ENCODE measurements around the gene FUBP1.
A peak's percentile ranks its signal among the peaks of the same experiment; 100 is the strongest.

The FUBP1 gene

DNA sequence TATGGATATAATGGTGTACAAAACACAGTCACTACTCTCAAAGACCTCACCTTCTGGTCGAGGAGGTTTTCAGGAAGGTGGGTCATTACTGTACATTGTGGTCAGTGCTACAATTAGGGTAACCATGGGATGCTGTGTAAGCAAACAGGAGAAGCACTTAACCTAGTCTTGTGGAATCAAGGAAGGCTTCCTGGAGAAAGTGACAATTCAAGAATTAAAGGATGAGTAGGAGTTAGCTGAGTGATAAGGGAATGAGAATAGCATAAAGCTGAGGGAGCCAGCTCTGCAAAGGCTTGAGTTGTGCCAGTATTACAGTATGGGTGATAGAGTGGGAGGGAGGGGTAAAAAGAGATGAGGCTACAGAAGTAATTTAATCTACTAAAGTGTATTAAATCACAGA lies 73.3 kb downstream of the FUBP1 start:
- TF ChIP-seq, protein P1, sequence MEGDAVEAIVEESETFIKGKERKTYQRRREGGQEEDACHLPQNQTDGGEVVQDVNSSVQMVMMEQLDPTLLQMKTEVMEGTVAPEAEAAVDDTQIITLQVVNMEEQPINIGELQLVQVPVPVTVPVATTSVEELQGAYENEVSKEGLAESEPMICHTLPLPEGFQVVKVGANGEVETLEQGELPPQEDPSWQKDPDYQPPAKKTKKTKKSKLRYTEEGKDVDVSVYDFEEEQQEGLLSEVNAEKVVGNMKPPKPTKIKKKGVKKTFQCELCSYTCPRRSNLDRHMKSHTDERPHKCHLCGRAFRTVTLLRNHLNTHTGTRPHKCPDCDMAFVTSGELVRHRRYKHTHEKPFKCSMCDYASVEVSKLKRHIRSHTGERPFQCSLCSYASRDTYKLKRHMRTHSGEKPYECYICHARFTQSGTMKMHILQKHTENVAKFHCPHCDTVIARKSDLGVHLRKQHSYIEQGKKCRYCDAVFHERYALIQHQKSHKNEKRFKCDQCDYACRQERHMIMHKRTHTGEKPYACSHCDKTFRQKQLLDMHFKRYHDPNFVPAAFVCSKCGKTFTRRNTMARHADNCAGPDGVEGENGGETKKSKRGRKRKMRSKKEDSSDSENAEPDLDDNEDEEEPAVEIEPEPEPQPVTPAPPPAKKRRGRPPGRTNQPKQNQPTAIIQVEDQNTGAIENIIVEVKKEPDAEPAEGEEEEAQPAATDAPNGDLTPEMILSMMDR (conservative IDR thresholded peaks at IDR 0.05), result no peak
- TF ChIP-seq ZFX (IDR thresholded peaks at IDR 0.05), result no peak
- no peak overlapping the region for H3K27ac ChIP-seq

DNA sequence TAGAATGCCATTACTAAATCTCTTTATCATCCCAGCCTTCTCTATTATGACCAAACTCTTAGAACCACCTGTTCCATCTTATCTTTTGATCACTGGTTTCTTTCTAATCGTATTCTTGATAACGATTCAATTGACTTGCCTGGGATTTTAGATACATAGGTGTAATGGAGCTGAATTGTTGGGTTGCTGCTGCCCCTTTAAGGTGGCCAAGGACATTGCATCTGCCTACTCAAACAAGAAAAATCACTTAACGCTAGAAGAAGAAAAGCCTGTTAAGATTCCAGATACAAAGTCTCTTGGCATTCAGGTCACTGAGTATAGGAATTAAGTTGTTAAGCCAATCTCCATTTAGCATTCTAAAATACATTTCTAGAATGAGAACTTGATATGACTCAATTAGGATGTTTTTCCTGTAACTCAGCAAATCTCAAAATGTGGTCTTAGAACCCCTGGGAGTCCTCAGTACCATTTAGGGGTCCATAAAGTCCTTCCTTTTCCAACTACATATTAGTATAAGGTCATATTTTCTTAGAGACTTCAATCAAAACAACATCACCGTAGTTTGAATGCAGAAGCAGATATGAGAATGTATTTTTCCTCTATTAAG lies 78.1 kb downstream of the FUBP1 start:
- TF ChIP-seq, protein P1 (conservative IDR thresholded peaks at IDR 0.05), result peak; percentile 90
- no peak for TF ChIP-seq ZFX (IDR thresholded peaks at IDR 0.05)
- H3K27ac ChIP-seq, result no peak overlapping the region

DNA sequence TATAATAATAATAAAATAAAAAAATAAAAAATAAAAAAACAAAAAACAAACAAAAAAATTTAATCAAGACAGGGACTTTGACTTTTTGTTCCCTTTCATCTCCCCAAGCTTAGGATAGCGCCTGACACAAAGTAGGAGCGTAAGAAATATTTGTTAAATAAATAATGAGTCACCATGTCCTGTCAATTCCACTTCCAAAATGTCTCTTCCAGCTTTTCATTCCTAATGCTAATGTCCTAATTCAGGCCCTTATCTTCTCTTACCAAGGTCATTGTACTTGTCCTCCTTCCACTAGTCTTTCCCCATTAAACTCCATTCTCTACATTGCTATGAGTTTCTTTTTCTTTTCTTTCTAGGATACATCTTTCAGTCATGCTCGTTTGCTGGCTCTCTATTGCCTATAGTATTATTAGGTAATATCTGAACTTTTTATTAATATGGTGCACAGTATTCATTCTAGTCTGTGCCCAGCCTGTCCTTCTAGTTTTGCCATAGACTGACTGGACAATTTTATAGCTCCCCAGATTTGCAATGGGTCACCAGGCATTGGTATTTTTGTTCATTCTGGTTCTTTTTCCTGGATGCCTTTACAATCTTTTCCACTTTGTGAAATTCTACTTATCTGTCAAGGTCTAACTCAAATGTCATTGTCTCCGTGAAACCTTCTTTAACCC lies 79.1 kb downstream of the FUBP1 start:
- TF ChIP-seq ZFX (IDR thresholded peaks at IDR 0.05), result no peak
- TF ChIP-seq, protein P1 (conservative IDR thresholded peaks at IDR 0.05), result no peak
- H3K27ac ChIP-seq, result no peak overlapping the region

Measured in C4-2B (cell line).